OCI-LY1 (cell line): Measurements from ENCODE around the gene ANKRD53.

Experiments
- H2AFZ ChIP-seq: fragments of 200-600 bp; sonication (generic), shearing (Covaris generic); 2 replicates; pipeline ENCODE4 v1.6.0; 2014; ENCODE audit warnings: antibody characterized with exemption, mild to moderate bottlenecking, low read length
- H3F3A ChIP-seq: fragments of 200-600 bp; sonication (generic), shearing (Covaris generic); 2 replicates; pipeline ENCODE4 v1.6.0; 2014; ENCODE audit warnings: mild to moderate bottlenecking, antibody characterized with exemption, low read length, moderate library complexity; ENCODE audit not compliant: insufficient read depth
- H3K27ac ChIP-seq: fragments of 200-600 bp; sonication (generic); 2 replicates; pipeline ENCODE4 v1.5.1; 2014; ENCODE audit warnings: low read length, mixed run types, mild to moderate bottlenecking, low read depth; ENCODE audit not compliant: poor library complexity, severe bottlenecking
- H3K27me3 ChIP-seq: fragments of 200-600 bp; sonication (generic); 2 replicates; pipeline ENCODE4 v1.6.0; 2014; ENCODE audit warnings: antibody characterized with exemption, mild to moderate bottlenecking, low read length, moderate library complexity; ENCODE audit not compliant: insufficient read depth
- H3K36me3 ChIP-seq: fragments of 200-600 bp; sonication (generic); 2 replicates; pipeline ENCODE4 v1.6.1; 2014; ENCODE audit warnings: mild to moderate bottlenecking, antibody characterized with exemption, low read length, moderate library complexity, mixed read lengths; ENCODE audit not compliant: insufficient read depth
- H3K4me1 ChIP-seq: fragments of 200-600 bp; sonication (generic); 2 replicates; pipeline ENCODE4 v1.5.1; 2014; ENCODE audit warnings: mild to moderate bottlenecking, low read length, moderate library complexity; ENCODE audit not compliant: insufficient read depth, severe bottlenecking
- H3K4me2 ChIP-seq: fragments of 200-600 bp; sonication (generic), shearing (Covaris generic); 2 replicates; pipeline ENCODE4 v1.6.1; 2014; ENCODE audit warnings: low read length
- H3K4me3 ChIP-seq: fragments of 200-600 bp; sonication (generic); 2 replicates; pipeline ENCODE4 v1.5.1; 2014; ENCODE audit warnings: low read length, low read depth, mild to moderate bottlenecking, mixed read lengths; ENCODE audit not compliant: poor library complexity, severe bottlenecking
- H3K79me2 ChIP-seq: fragments of 200-600 bp; shearing (Covaris generic); 2 replicates; pipeline ENCODE4 v1.6.1; 2016; ENCODE audit warnings: mixed run types, low read length, mixed read lengths; ENCODE audit not compliant: insufficient read depth
- H3K9ac ChIP-seq: fragments of 200-600 bp; sonication (generic), shearing (Covaris generic); 2 replicates; pipeline ENCODE4 v1.6.1; 2014; ENCODE audit warnings: mild to moderate bottlenecking, low read length, mixed read lengths
- H3K9me2 ChIP-seq: fragments of 200-600 bp; sonication (generic), shearing (Covaris generic); 2 replicates; pipeline ENCODE4 v1.6.1; 2014; ENCODE audit warnings: low read depth, mild to moderate bottlenecking, low read length, mixed read lengths
- H3K9me3 ChIP-seq: fragments of 200-600 bp; shearing (Covaris generic); 2 replicates; pipeline ENCODE4 v1.6.1; 2014; ENCODE audit warnings: low read length, mixed read lengths
- H4K20me1 ChIP-seq: fragments of 200-600 bp; sonication (generic), shearing (Covaris generic); 2 replicates; pipeline ENCODE4 v1.6.0; 2016; ENCODE audit warnings: mild to moderate bottlenecking, low read length; ENCODE audit not compliant: insufficient read depth
- CTCF ChIP-seq: fragments of 200-600 bp; sonication (generic), shearing (Covaris generic); IDR thresholded peaks from 2 replicates; pipeline ENCODE4 v1.5.1; 2017; ENCODE audit warnings: mild to moderate bottlenecking, antibody characterized with exemption, low read length, moderate library complexity, mixed read lengths
- EZH2 ChIP-seq: fragments of 200-600 bp; sonication (generic), shearing (Covaris generic); IDR thresholded peaks from 2 replicates; pipeline ENCODE4 v1.8.0; 2017; ENCODE audit warnings: borderline replicate concordance, mixed run types, mild to moderate bottlenecking, antibody characterized with exemption, low read length, moderate library complexity, mixed read lengths

The ANKRD53 gene

GRCh38 chr2:70964596-70965386 is 13.6 kb upstream of the ANKRD53 start:
- H3K9me3 ChIP-seq: no peaks in the 10 kb centered on the region
- H3K27me3 ChIP-seq: no peaks in the 10 kb centered on the region
- no peaks in the 10 kb centered on the region for H3K79me2 ChIP-seq
- no peaks in the 10 kb centered on the region for H3K9me2 ChIP-seq
- no peaks in the 10 kb centered on the region for H3K4me1 ChIP-seq
- H3F3A ChIP-seq: no peaks in the 10 kb centered on the region
- H3K27ac ChIP-seq: no peak overlapping the region
- H3K4me2 ChIP-seq: peak overlapping the region; percentile 60
- no peak overlapping the region; the same call in 1 of the 2 replicates for H3K9ac ChIP-seq
- H2AFZ ChIP-seq: no peak overlapping the region
- TF ChIP-seq EZH2 (no peak), CTCF (peak; percentile 52)
- H3K36me3 ChIP-seq: no peaks in the 10 kb centered on the region
- H4K20me1 ChIP-seq: no peaks in the 10 kb centered on the region
- H3K4me3 ChIP-seq: peak overlapping the region; percentile 48

GRCh38 chr2:70965506-70965905 is 12.9 kb upstream of the ANKRD53 start:
- Histone ChIP-seq H3K9me2 (no peaks in the 10 kb centered on the region), H3K9me3 (no peaks in the 10 kb centered on the region), H3K27ac (no peak overlapping the region), H3K36me3 (no peaks in the 10 kb centered on the region), H2AFZ (no peak overlapping the region), H3K27me3 (no peaks in the 10 kb centered on the region), H3K79me2 (no peaks in the 10 kb centered on the region), H3K4me1 (no peaks in the 10 kb centered on the region), H3K4me2 (no peak overlapping the region), H4K20me1 (no peaks in the 10 kb centered on the region), H3K4me3 (no peak overlapping the region), H3F3A (no peaks in the 10 kb centered on the region), H3K9ac (no peak overlapping the region)
- TF ChIP-seq EZH2 (no peak), CTCF (no peak)

- Histone ChIP-seq H3F3A (no peaks in the 10 kb centered on the region), H3K79me2 (no peaks in the 10 kb centered on the region), H3K4me2 (no peak overlapping the region), H3K4me1 (no peaks in the 10 kb centered on the region), H3K9me2 (no peaks in the 10 kb centered on the region), H3K36me3 (no peaks in the 10 kb centered on the region), H3K27me3 (no peaks in the 10 kb centered on the region), H4K20me1 (no peaks in the 10 kb centered on the region), H3K9me3 (no peaks in the 10 kb centered on the region), H3K9ac (no peak overlapping the region), H3K4me3 (no peak overlapping the region), H2AFZ (no peak overlapping the region), H3K27ac (no peak overlapping the region)
- TF ChIP-seq EZH2 (no peak), CTCF (no peak)
Observed at GRCh38 chr2:70966681-70967080, 11.7 kb upstream of the ANKRD53 start.
